ENCODE results near the gene TYW1B.
"Not testable (repeated sequence)": the region's sequence is repeated elsewhere in the genome, so short reads cannot be mapped to it uniquely, and the experiment has no call there.

TYW1B gene

GRCh38 chr7:72550454-72550853 is 277.5 kb downstream of the TYW1B start:
- DNase-seq (ENCODE audit: low spot score), result not testable (repeated sequence)

DNA sequence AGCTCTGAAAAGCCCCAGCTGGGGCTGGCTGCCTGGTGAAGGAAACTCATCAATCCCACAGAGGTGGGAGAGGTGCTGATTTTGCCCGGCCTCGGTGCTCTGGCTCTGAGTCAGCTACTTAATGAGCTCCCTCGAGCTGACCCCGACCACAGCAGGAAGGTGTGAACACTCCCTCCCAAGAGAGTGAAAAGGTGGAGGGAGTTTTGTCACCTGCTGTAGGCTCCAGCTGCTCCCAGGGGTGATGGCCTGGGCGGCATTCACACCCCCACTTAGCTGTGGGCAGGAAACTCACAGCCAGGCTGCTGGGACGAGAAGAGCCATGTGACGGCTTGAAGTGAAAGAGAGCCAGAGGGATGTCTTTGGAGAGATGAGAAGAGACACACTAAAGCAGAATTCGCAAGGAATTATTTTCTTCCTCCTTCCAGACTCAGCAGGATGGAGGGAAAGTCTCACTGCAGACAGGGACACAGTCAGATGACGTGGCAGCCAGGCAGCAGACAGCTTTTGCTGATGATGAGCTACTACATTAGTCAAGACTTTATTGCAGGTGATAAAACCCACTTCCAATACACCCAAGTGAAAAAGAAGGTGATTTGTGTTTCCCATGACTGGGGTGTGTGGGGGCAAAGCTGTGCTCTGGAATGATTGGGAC is 281.3 kb downstream of the TYW1B start:
- not testable (repeated sequence) for DNase-seq (ENCODE audit: low spot score)

- DNase-seq (ENCODE audit: low spot score), result not testable (repeated sequence)
These were observed 283.5 kb downstream of the TYW1B start for GRCh38 chr7:72544531-72544930.

- DNase-seq (ENCODE audit: low spot score), result no peak
These were observed 287.1 kb downstream of the TYW1B start for GRCh38 chr7:72540923-72541322.

- DNase-seq (ENCODE audit: low spot score), result no peak
These were observed 287.8 kb downstream of the TYW1B start for GRCh38 chr7:72540106-72540611.

DNA sequence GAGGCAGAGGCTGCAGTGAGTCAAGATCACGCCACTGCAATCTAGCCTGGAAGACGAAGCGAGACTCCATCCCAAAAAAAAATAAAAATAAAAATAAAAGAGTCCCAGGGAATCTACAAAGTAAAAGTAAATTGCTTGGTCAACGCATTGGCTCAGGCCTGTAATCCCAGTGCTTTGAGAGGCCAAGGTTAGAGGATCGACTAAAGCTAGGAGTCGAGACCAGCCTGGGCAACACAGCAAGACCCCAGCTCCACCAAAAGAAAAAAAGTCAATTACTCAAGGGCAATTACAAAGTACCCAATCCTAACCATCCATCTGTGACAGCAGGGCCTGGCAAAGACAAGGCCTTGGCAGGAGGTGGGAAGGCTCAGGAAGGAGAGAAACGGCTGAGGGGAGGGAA is 288.3 kb downstream of the TYW1B start:
- no peak for DNase-seq (ENCODE audit: low spot score)

GRCh38 chr7:72538856-72539255 is 289.1 kb downstream of the TYW1B start:
- peak; percentile 2 for DNase-seq (ENCODE audit: low spot score)

GRCh38 chr7:72538147-72538546 is 289.9 kb downstream of the TYW1B start:
- DNase-seq (ENCODE audit: low spot score), result no peak

DNA sequence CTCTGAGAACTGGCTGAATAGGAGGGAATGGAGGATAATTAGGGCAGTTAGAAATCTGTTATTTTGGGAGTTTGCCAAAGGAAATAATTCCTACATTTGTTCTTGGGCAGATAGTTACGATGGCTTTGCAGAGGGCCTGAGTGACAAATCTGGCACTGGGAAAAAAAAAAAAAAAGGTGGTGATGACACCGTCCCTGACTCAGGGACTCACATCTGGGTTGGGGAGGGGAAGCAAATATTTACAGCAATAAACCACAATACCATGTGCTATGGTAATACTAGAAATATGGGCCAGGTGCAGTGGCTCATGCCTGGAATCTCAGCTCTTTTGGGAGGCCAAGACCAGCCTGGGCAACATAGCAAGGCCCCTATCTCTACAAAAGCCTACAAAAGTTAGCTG is 292.0 kb downstream of the TYW1B start:
- DNase-seq (ENCODE audit: low spot score), result peak; percentile 30

- DNase-seq (ENCODE audit: low spot score), result not testable (repeated sequence)
These were observed 297.0 kb downstream of the TYW1B start for GRCh38 chr7:72531048-72531447.
